Kidney (tissue), 14 donors: ENCODE measurements around the gene GMIP. TPM values are rescaled to one million over a fixed set of nuclear protein-coding genes. Genes with fewer than 3 reads are reported as not detected.

ENCODE experiments used
- DNase-seq, 5 donors: peaks; one replicate each; pipeline ENCODE4 v3.0.0-alpha.2; 2013 to 2020
- FAIRE-seq: peaks from 2 replicates; lab custom pipeline; 2012; peaks lifted over from hg19 to GRCh38; lab: Jason Lieb, UNC
- H3K27ac ChIP-seq, 2 donors: one replicate each; pipeline ENCODE4 v1.7.0; 2013; ENCODE audit warnings: low read depth in 2 of 2, low read length in 2 of 2, inconsistent platforms in 1 of 2
- H3K27me3 ChIP-seq: one replicate; pipeline ENCODE4 v1.7.1; 2013; ENCODE audit warnings: low read length, inconsistent platforms; ENCODE audit not compliant: control insufficient read depth, insufficient read depth
- H3K36me3 ChIP-seq, 3 donors: one replicate each; pipeline versions ENCODE4 v1.7.0 to v1.7.1; 2013; ENCODE audit warnings: low read length in 3 of 3, control low read depth in 1 of 3, inconsistent platforms in 1 of 3; ENCODE audit not compliant: insufficient read depth in 3 of 3, control insufficient read depth in 2 of 3
- H3K4me1 ChIP-seq, 3 donors: one replicate each; pipeline versions ENCODE4 v1.7.0 to v1.7.1; 2013; ENCODE audit warnings: low read length in 3 of 3, inconsistent platforms in 1 of 3, low read depth in 1 of 3; ENCODE audit not compliant: control insufficient read depth in 2 of 3, insufficient read depth in 2 of 3
- H3K4me3 ChIP-seq, 3 donors: one replicate each; pipeline versions ENCODE4 v1.7.0 to v1.8.1; 2013; ENCODE audit warnings: low read length in 3 of 3, control low read depth in 1 of 3, inconsistent platforms in 1 of 3
- H3K9ac ChIP-seq, 3 donors: one replicate each; pipeline versions ENCODE4 v1.7.0 to v1.7.1; 2013; ENCODE audit warnings: low read length in 3 of 3, control low read depth in 1 of 3, inconsistent platforms in 1 of 3
- H3K9me3 ChIP-seq, 3 donors: one replicate each; pipeline versions ENCODE4 v1.7.0 to v1.7.1; 2013; ENCODE audit warnings: low read length in 3 of 3, control low read depth in 1 of 3, inconsistent platforms in 1 of 3; ENCODE audit not compliant: control insufficient read depth in 2 of 3, insufficient read depth in 1 of 3
- CTCF ChIP-seq: IDR thresholded peaks from 3 replicates; pipeline ENCODE4 v1.5.1; 2012; ENCODE audit warnings: mild to moderate bottlenecking, moderate library complexity, borderline replicate concordance; ENCODE audit not compliant: insufficient read depth; ENCODE audit errors: extremely low read depth
- intact Hi-C: fragments of 100-400 bp; cut with DNase I; formaldehyde crosslinking; loops from one replicate; pipeline ENCODE4 v1.11.1; 2022
- polyA plus RNA-seq: library from polyadenylated mRNA; stranded (reverse); fragments of 350-450 nt; fragmentation: Illumina TruSeq; extraction: RNeasy Lipid Tissue Mini Kit (QIAGEN cat#74804); gene quantifications from one replicate; pipeline ENCODE4 v1.2.3, GENCODE V29; 2014; ENCODE audit warnings: low read depth, low replicate concordance; ENCODE audit not compliant: insufficient read depth
- total RNA-seq: library from RNA; stranded (reverse); fragmentation: NEBNext Ultra II Directional; extraction: Animal tissue kit (Norgen Biotek cat#: 25700); gene quantifications from one replicate; pipeline ENCODE4 v1.2.1, GENCODE V29; 2021
- donor health status: control.
- donor health status: control.
- donor health status: control.
- donor health status: control.
- donor health status: control.
- donor health status: DM: yes; HTN: yes; CAD: no.
- donor health status: Normal renal cell carcinoma (clear cell type).

The GMIP gene
- total and polyA plus RNA-seq, 2 donors from 2014 or later, result 3.3 to 18.8 TPM

DNA sequence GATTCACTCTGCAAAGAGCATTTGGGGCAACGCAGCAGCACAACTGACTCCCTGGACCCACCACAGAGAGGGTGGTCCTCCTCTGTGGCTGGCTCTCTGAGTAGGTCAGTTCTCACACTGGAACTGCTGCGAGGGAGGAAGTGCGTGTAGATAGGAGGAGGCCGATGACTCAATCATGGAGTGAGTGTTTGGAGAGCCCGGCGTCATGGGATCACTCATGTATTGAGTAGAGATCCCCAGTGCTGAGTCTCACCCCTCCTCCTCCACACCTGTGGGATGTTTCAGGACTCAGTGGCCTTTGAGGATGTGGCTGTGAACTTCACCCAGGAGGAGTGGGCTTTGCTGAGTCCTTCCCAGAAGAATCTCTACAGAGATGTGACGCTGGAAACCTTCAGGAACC lies 34.1 kb upstream of the GMIP start:
- no peaks in the 10 kb centered on the region for H3K27me3 ChIP-seq
- DNase-seq (no peak), FAIRE-seq (no peak)
- no peak for TF ChIP-seq CTCF
- peaks cover 0 to 14% (median 0%) of the 10 kb centered on the region in 3 donors for H3K9me3 ChIP-seq
- no peak overlapping the region for H3K9ac ChIP-seq
- H3K27ac ChIP-seq, result no peak overlapping the region
- intact Hi-C loops, result no loop called here
- H3K4me3 ChIP-seq, result no peak overlapping the region
- H3K36me3 ChIP-seq, result peaks cover 7 to 19% (median 13%) of the 10 kb centered on the region in 3 donors
- H3K4me1 ChIP-seq, result no peaks in the 10 kb centered on the region

DNA sequence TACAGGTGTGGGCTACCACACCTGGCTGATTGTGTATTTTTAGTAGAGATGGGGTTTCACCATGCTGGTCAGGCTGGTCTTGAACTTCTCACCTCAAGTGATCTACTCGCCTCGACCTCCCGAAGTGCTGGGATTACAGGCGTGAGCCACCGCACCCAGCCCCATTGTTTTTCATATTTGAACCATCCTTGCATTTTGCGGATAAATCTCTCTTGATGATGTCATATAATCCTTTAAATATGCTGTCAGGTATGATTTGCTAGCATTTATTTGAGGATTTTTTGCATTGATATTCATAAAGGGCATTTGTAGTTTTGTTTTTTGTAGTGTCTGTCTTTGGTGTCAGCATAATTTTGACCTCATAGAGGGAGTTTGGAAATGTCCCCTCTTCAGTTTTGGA lies 30.9 kb upstream of the GMIP start:
- Histone ChIP-seq H3K9me3 (peaks cover 0 to 3% (median 0%) of the 10 kb centered on the region in 3 donors), H3K4me1 (no peaks in the 10 kb centered on the region), H3K27ac (no peak overlapping the region), H3K9ac (no peak overlapping the region), H3K36me3 (peaks cover 4 to 11% (median 8%) of the 10 kb centered on the region in 3 donors), H3K4me3 (no peak overlapping the region), H3K27me3 (no peaks in the 10 kb centered on the region)
- DNase-seq, result no peak
- intact Hi-C loops, result no loop called here
- TF ChIP-seq CTCF, result no peak
- no peak for FAIRE-seq

DNA sequence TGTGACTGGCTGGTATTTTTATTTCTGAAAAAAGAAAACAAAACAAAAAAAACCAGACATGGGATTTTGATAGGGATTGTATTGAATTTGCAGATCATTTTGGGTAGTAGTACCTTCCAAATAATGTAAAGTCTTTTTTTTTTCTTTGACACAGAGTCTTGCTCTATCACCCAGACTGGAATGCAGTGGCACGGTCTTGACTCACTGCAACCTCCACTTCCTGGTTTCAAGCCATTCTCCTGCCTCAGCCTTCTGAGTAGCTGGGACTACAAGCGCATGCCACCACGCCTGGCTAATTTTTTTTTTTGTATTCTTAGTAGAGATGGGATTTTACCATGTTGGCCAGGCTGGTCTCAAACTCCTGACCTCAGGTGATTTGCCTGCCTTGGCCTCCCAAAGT lies 29.4 kb upstream of the GMIP start:
- FAIRE-seq, result no peak
- DNase-seq, result peak in 1 of 5 donors; percentile 2
- Histone ChIP-seq H3K27ac (no peak overlapping the region), H3K27me3 (no peaks in the 10 kb centered on the region), H3K9ac (no peak overlapping the region), H3K36me3 (no peaks in the 10 kb centered on the region), H3K4me3 (no peak overlapping the region), H3K9me3 (no peaks in the 10 kb centered on the region), H3K4me1 (peaks cover 0 to 5% (median 4%) of the 10 kb centered on the region in 3 donors)
- intact Hi-C loops, result no loop called here
- no peak for TF ChIP-seq CTCF

GRCh38 chr19:19670070-19670551 lies 26.7 kb upstream of the GMIP start:
- DNase-seq (no peak), FAIRE-seq (no peak)
- no peak overlapping the region for H3K27ac ChIP-seq

More at GRCh38 chr19:19670070-19670551, 26.7 kb upstream of the GMIP start:
- H3K4me3 ChIP-seq, result peak overlapping the region in 1 of 3 donors; percentile 89
- no peak for TF ChIP-seq CTCF
- intact Hi-C loops, result no loop called here
- H3K9me3 ChIP-seq, result no peaks in the 10 kb centered on the region
- H3K36me3 ChIP-seq, result no peaks in the 10 kb centered on the region
- H3K9ac ChIP-seq, result peak overlapping the region in 1 of 3 donors; percentile 19
- H3K27me3 ChIP-seq, result no peaks in the 10 kb centered on the region
- peaks cover 0 to 5% (median 4%) of the 10 kb centered on the region in 3 donors for H3K4me1 ChIP-seq
